Inflammatory macrophage treated with lipopolysaccharide for 4 hours (primary cell): ENCODE results near the gene DDN.

Experiments
- DNase-seq: peaks from one replicate; pipeline ENCODE4 v3.0.0-alpha.2; 2020

Gene DDN

GRCh38 chr12:48980953-48981756, 18.0 kb downstream of the DDN start:
- DNase-seq: peak; percentile 50

- DNase-seq: no peak
These were observed 18.7 kb downstream of the DDN start for GRCh38 chr12:48980389-48980952.

- no peak for DNase-seq
These were observed 19.4 kb downstream of the DDN start for GRCh38 chr12:48979602-48980388.

- DNase-seq: no peak
These were observed 20.2 kb downstream of the DDN start for GRCh38 chr12:48978741-48979601.

- no peak for DNase-seq
These were observed 20.9 kb downstream of the DDN start, which contains the start of gene WNT1 for GRCh38 chr12:48978291-48978740. Gene WNT1, plus strand, starts transcription at chr12:48978322. Its CDS starts 329 bp downstream, at chr12:48978651.

GRCh38 chr12:48977290-48978281, 21.6 kb downstream of the DDN start:
- DNase-seq: peak; percentile 78

- DNase-seq: peak; percentile 53
These were observed 25.1 kb downstream of the DDN start for GRCh38 chr12:48973941-48974673.

- DNase-seq: peak; percentile 57
These were observed 25.6 kb downstream of the DDN start for GRCh38 chr12:48973531-48973930.

GRCh38 chr12:48972952-48973483, 26.2 kb downstream of the DDN start:
- DNase-seq: no peak

GRCh38 chr12:48972213-48972951, 26.8 kb downstream of the DDN start:
- no peak for DNase-seq

- no peak for DNase-seq
These were observed 28.4 kb downstream of the DDN start for GRCh38 chr12:48970702-48971334.

- no peak for DNase-seq
These were observed 29.1 kb downstream of the DDN start for GRCh38 chr12:48969833-48970701.

GRCh38 chr12:48969160-48969771, 29.9 kb downstream of the DDN start:
- DNase-seq: no peak

- no peak for DNase-seq
These were observed 30.7 kb downstream of the DDN start for GRCh38 chr12:48968467-48968866.

GRCh38 chr12:48967991-48968390, 31.2 kb downstream of the DDN start:
- no peak for DNase-seq

GRCh38 chr12:48966177-48966895, 32.8 kb downstream of the DDN start:
- peak; percentile 72 for DNase-seq
